ELR (cell line): ENCODE results near the gene SCAMP5.

ENCODE experiments used
- DNase-seq: peaks from one replicate; pipeline ENCODE4 v3.0.0-alpha.2; 2015; ENCODE audit warnings: low read depth

Gene SCAMP5

GRCh38 chr15:75070674-75071073, 75.3 kb downstream of the SCAMP5 start:
- DNase-seq: no peak
